ENCODE data around the gene HECW1.

Gene HECW1

DNA sequence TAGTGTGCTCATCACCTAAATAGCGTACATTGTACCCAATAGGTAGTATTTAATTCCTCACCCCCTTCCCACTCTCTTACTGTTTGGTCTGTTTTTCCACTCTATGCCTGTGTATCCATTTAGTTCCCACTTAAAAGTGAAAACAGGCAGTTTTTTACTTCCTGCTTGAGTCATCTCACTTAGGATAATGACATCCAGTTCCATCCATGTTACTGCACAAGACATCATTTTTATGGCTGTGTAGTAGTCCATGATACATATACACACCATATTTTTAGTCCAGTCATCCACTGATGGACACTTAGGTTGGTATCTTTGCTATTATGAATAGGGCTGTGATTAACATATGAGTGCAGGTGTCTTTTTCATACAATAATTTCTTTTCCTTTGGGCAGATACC lies 480.6 kb downstream of the HECW1 start:
- TF ChIP-seq EGR1 (IDR thresholded peaks at IDR 0.05) (no peak), TAF1 (IDR thresholded peaks at IDR 0.05; ENCODE audit: low read depth) (no peak), YY1 (IDR thresholded peaks at IDR 0.05; ENCODE audit: low read depth) (no peak), CEBPB (IDR thresholded peaks at IDR 0.05) (no peak), RAD21 (IDR thresholded peaks at IDR 0.05; ENCODE audit: low read depth) (no peak), EP300 (IDR thresholded peaks at IDR 0.05; ENCODE audit: borderline replicate concordance) (no peak), CREB1 (IDR thresholded peaks at IDR 0.05; ENCODE audit: low read depth) (no peak), TCF12 (IDR thresholded peaks at IDR 0.05; ENCODE audit: low read depth) (no peak), FOXM1 (IDR thresholded peaks at IDR 0.05; ENCODE audit: borderline replicate concordance, low read depth) (no peak), TEAD4 (IDR thresholded peaks at IDR 0.05) (no peak), ZBTB7A (IDR thresholded peaks at IDR 0.05; ENCODE audit: low read depth) (no peak), NFIC (IDR thresholded peaks at IDR 0.05) (no peak)
- TF ChIP-seq, protein P1, sequence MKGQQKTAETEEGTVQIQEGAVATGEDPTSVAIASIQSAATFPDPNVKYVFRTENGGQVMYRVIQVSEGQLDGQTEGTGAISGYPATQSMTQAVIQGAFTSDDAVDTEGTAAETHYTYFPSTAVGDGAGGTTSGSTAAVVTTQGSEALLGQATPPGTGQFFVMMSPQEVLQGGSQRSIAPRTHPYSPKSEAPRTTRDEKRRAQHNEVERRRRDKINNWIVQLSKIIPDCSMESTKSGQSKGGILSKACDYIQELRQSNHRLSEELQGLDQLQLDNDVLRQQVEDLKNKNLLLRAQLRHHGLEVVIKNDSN (IDR thresholded peaks at IDR 0.05) = no peak
- TF ChIP-seq, protein P2, sequence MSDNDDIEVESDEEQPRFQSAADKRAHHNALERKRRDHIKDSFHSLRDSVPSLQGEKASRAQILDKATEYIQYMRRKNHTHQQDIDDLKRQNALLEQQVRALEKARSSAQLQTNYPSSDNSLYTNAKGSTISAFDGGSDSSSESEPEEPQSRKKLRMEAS (IDR thresholded peaks at IDR 0.05) = no peak
- TF ChIP-seq, protein P3, sequence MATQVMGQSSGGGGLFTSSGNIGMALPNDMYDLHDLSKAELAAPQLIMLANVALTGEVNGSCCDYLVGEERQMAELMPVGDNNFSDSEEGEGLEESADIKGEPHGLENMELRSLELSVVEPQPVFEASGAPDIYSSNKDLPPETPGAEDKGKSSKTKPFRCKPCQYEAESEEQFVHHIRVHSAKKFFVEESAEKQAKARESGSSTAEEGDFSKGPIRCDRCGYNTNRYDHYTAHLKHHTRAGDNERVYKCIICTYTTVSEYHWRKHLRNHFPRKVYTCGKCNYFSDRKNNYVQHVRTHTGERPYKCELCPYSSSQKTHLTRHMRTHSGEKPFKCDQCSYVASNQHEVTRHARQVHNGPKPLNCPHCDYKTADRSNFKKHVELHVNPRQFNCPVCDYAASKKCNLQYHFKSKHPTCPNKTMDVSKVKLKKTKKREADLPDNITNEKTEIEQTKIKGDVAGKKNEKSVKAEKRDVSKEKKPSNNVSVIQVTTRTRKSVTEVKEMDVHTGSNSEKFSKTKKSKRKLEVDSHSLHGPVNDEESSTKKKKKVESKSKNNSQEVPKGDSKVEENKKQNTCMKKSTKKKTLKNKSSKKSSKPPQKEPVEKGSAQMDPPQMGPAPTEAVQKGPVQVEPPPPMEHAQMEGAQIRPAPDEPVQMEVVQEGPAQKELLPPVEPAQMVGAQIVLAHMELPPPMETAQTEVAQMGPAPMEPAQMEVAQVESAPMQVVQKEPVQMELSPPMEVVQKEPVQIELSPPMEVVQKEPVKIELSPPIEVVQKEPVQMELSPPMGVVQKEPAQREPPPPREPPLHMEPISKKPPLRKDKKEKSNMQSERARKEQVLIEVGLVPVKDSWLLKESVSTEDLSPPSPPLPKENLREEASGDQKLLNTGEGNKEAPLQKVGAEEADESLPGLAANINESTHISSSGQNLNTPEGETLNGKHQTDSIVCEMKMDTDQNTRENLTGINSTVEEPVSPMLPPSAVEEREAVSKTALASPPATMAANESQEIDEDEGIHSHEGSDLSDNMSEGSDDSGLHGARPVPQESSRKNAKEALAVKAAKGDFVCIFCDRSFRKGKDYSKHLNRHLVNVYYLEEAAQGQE (IDR thresholded peaks at IDR 0.05; ENCODE audit: low read depth) = no peak

- no peak for TF ChIP-seq ZBTB7A (IDR thresholded peaks at IDR 0.05; ENCODE audit: low read depth)
- no peak for TF ChIP-seq TAF1 (IDR thresholded peaks at IDR 0.05; ENCODE audit: low read depth)
- no peak for TF ChIP-seq TCF12 (IDR thresholded peaks at IDR 0.05; ENCODE audit: low read depth)
- TF ChIP-seq RAD21 (IDR thresholded peaks at IDR 0.05; ENCODE audit: low read depth) = no peak
- TF ChIP-seq, protein P3 (IDR thresholded peaks at IDR 0.05; ENCODE audit: low read depth) = no peak
- TF ChIP-seq, protein P2 (IDR thresholded peaks at IDR 0.05) = no peak
- TF ChIP-seq TEAD4 (IDR thresholded peaks at IDR 0.05) = no peak
- TF ChIP-seq CEBPB (IDR thresholded peaks at IDR 0.05) = no peak
- no peak for TF ChIP-seq EGR1 (IDR thresholded peaks at IDR 0.05)
- TF ChIP-seq CREB1 (IDR thresholded peaks at IDR 0.05; ENCODE audit: low read depth) = no peak
- TF ChIP-seq NFIC (IDR thresholded peaks at IDR 0.05) = no peak
- TF ChIP-seq, protein P1 (IDR thresholded peaks at IDR 0.05) = no peak
- no peak for TF ChIP-seq EP300 (IDR thresholded peaks at IDR 0.05; ENCODE audit: borderline replicate concordance)
- no peak for TF ChIP-seq FOXM1 (IDR thresholded peaks at IDR 0.05; ENCODE audit: borderline replicate concordance, low read depth)
Measured at GRCh38 chr7:43594020-43594419, 481.6 kb downstream of the HECW1 start.

DNA sequence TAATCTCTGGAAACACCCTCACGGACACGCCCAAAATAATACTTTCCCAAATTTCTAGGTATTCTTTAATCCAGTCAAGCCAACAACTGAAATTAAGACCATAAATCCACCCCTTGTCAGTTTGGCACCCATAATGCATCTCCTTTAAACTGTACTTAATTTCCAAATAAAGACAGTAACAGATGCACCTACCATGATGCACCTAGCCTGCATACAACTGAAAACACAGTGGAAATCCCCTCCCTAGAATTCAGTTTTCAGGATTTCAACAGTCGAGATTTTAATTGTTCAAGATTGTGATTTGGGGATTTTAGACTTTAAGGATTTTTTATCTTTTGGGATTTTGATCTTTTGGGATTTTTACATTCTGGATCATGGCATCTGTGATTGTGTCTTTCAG lies 487.6 kb downstream of the HECW1 start:
- TF ChIP-seq EP300 (IDR thresholded peaks at IDR 0.05; ENCODE audit: borderline replicate concordance) (no peak), CEBPB (IDR thresholded peaks at IDR 0.05) (no peak), TEAD4 (IDR thresholded peaks at IDR 0.05) (no peak), RAD21 (IDR thresholded peaks at IDR 0.05; ENCODE audit: low read depth) (no peak), NFIC (IDR thresholded peaks at IDR 0.05) (no peak), TCF12 (IDR thresholded peaks at IDR 0.05; ENCODE audit: low read depth) (no peak), FOXM1 (IDR thresholded peaks at IDR 0.05; ENCODE audit: borderline replicate concordance, low read depth) (no peak)
- TF ChIP-seq, protein P2 (IDR thresholded peaks at IDR 0.05) = no peak
- TF ChIP-seq, protein P1 (IDR thresholded peaks at IDR 0.05) = no peak
- TF ChIP-seq, protein P3 (IDR thresholded peaks at IDR 0.05; ENCODE audit: low read depth) = no peak

DNA sequence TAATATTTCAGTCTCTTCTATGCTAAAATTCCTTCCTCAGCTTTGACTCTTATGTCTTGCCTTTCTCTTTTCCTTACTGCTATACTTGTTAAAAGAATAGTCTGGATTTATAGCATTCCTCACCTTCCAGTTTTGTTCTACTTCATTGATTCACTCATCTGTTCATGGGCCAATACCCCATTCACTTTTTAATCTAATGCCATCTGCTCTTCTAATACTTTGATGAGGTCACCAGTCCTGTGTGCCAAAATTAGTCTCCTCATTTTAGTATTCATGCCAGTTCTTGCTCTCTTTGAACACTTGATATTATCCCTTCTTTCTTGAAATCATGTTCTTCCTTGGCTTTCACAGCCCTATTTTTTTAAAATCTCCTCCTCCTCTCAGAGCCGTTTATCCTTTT lies 489.8 kb downstream of the HECW1 start:
- TF ChIP-seq EGR1 (IDR thresholded peaks at IDR 0.05) = no peak
- TF ChIP-seq TCF12 (IDR thresholded peaks at IDR 0.05; ENCODE audit: low read depth) = no peak
- TF ChIP-seq FOXM1 (IDR thresholded peaks at IDR 0.05; ENCODE audit: borderline replicate concordance, low read depth) = no peak
- TF ChIP-seq, protein P1 (IDR thresholded peaks at IDR 0.05) = no peak
- TF ChIP-seq NFIC (IDR thresholded peaks at IDR 0.05) = no peak
- no peak for TF ChIP-seq YY1 (IDR thresholded peaks at IDR 0.05; ENCODE audit: low read depth)
- TF ChIP-seq, protein P2 (IDR thresholded peaks at IDR 0.05) = no peak
- no peak for TF ChIP-seq RAD21 (IDR thresholded peaks at IDR 0.05; ENCODE audit: low read depth)
- TF ChIP-seq TEAD4 (IDR thresholded peaks at IDR 0.05) = no peak
- TF ChIP-seq CREB1 (IDR thresholded peaks at IDR 0.05; ENCODE audit: low read depth) = no peak
- no peak for TF ChIP-seq CEBPB (IDR thresholded peaks at IDR 0.05)
- no peak for TF ChIP-seq ZBTB7A (IDR thresholded peaks at IDR 0.05; ENCODE audit: low read depth)
- TF ChIP-seq TAF1 (IDR thresholded peaks at IDR 0.05; ENCODE audit: low read depth) = no peak
- TF ChIP-seq, protein P3 (IDR thresholded peaks at IDR 0.05; ENCODE audit: low read depth) = no peak
- TF ChIP-seq EP300 (IDR thresholded peaks at IDR 0.05; ENCODE audit: borderline replicate concordance) = no peak
